Small intestine (tissue), 7 donors: ENCODE data around the gene NPAS2. TPM values are rescaled to one million over a fixed set of nuclear protein-coding genes. Genes with fewer than 3 reads are reported as not detected.
A peak's percentile ranks its signal among the peaks of the same experiment; 100 is the strongest.

Source experiments
- DNase-seq, 2 donors: peaks; one replicate each; pipeline versions ENCODE4 v3.0.0 to v3.0.0-alpha.2; 2013
- FAIRE-seq: peaks from 2 replicates; lab custom pipeline; 2012; peaks lifted over from hg19 to GRCh38; lab: Jason Lieb, UNC
- H3K27ac ChIP-seq, 3 donors: one replicate each; pipeline ENCODE4 v1.5.1; 2013; ENCODE audit warnings: low read length in 2 of 3, mild to moderate bottlenecking in 2 of 3, control low read depth in 1 of 3, inconsistent platforms in 1 of 3, low read depth in 1 of 3, moderate library complexity in 1 of 3
- H3K27me3 ChIP-seq, 3 donors: one replicate each; pipeline ENCODE4 v1.6.1; 2013; ENCODE audit warnings: low read length in 3 of 3, inconsistent platforms in 1 of 3; ENCODE audit not compliant: control insufficient read depth in 3 of 3, insufficient read depth in 3 of 3
- H3K36me3 ChIP-seq, 3 donors: one replicate each; pipeline ENCODE4 v1.6.1; 2013; ENCODE audit warnings: low read length in 3 of 3, inconsistent platforms in 1 of 3, low read depth in 1 of 3, mild to moderate bottlenecking in 1 of 3, moderate library complexity in 1 of 3; ENCODE audit not compliant: control insufficient read depth in 3 of 3, insufficient read depth in 2 of 3
- H3K4me1 ChIP-seq, 3 donors: one replicate each; pipeline ENCODE4 v1.6.1; 2013; ENCODE audit warnings: low read length in 2 of 3, inconsistent platforms in 1 of 3, low read depth in 1 of 3, mild to moderate bottlenecking in 1 of 3, moderate library complexity in 1 of 3; ENCODE audit not compliant: control insufficient read depth in 3 of 3, insufficient read depth in 2 of 3
- H3K4me3 ChIP-seq, 3 donors: one replicate each; pipeline ENCODE4 v1.5.1; 2013; ENCODE audit warnings: low read length in 3 of 3, control low read depth in 1 of 3, inconsistent platforms in 1 of 3, low read depth in 1 of 3, mild to moderate bottlenecking in 1 of 3, moderate library complexity in 1 of 3
- H3K9me3 ChIP-seq, 2 donors: one replicate each; pipeline ENCODE4 v1.6.1; 2013; ENCODE audit warnings: low read depth in 1 of 2, low read length in 1 of 2; ENCODE audit not compliant: control insufficient read depth in 2 of 2, insufficient read depth in 1 of 2
- WGBS, 3 donors: extraction: QIAGEN DNeasy Blood & Tissue Kit; methylation state at CpG; one replicate each; pipeline ENCODE4 v1.1.7; 2013; 5-methylcytosine and 5-hydroxymethylcytosine counted together
- polyA plus RNA-seq, 4 donors: library from polyadenylated mRNA; stranded (reverse) in 3 of 4; unstranded in 1 of 4; fragments of 200-250 nt in 3 of 4; fragments of 120-200 nt in 1 of 4; gene quantifications; one replicate each; pipeline versions ENCODE4 v1.2.1 to v1.2.3, GENCODE V29; 2013
- donor health status: healthy with polysubstance abuse.
- donor health status: control.
- donor health status: control.
- donor health status: Bipolar disorder and iron deficiency.
- donor health status: healthy.

Gene NPAS2
- polyA plus RNA-seq, 4 donors, result 23.9 to 34.2 (median 26.3) TPM

DNA sequence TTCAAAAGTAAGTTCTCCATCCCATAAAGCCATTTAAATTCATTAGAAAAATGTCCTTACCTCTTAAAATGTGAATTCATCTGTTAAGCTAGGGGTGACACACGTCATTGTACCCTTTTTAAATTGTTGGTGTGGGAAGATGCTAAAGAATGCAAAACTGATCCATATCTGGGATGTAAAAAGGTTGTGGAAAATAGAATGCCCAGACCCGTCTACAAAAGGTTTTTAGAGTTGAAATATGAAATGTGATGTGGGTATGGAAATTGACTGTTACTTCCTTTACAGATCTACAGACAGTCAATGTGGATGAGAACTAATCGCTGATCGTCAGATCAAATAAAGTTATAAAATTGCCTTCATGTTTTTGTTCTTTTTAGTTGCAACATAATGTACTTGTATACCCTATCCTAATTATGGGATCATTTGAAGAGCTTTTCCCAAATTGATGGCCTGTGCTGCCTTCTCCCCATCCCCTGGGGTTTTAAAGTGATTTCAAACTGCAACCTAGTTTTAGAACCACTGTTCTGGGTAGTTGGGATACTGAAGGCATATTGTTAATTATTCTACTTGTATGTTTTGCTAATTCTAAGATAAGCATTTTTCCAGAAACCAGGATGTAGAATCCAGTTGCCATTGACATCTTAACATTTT lies 186.3 kb downstream of the NPAS2 start:
- H3K4me1 ChIP-seq, result peaks cover 0 to 9% (median 4%) of the 10 kb centered on the region in 3 donors
- FAIRE-seq, result no peak
- 72 to 76% (median 74%) methylated on average over 4 of the region's 4 CpGs for WGBS, 3 donors

DNA sequence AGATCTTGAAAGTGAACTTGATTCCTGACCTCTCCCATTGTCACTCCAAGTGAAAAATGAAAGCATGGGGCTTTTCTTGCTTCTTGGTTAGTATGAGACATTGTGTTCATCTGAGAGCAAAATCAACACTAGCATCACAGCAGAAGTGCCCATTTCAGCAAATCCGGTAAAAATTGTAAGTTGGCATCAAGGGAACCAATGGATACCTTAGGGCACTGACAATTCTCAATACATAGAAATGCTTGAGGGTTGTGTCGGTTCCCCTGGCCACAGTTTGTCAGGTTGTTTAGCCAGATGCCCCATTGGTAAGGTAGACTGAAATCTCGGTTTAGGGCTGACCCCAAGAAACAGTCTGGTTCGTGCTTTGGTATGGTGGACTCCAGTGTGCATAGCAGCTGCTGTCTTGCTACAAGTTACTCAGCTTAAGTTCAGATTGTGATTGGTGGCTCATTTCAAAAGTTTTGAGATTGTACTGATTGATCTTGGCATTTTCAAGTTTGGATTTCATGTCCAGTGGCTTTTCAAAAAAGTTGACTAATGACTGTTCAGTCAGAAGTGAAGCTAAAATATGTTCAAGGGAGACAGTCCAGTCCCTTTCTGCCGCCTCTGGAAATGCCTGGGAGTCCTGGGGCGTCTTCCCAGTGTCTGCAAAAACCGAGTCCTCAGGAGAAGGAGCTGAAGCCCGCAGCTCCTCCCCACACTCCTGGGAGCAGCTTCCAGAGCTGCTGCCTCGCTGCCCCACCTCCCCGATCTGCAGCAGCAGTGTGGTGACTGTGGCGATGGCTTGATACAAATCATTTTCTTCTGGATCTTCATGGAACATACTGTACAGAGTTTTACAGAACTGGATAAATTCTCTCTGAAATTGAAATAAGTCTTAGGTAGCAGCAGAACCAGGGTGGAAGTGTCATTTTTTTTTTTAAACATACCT lies 187.7 kb downstream of the NPAS2 start:
- H3K36me3 ChIP-seq, result peaks cover 25 to 46% (median 26%) of the 10 kb centered on the region in 3 donors
- peaks cover 0 to 6% (median 4%) of the 10 kb centered on the region in 3 donors for H3K4me1 ChIP-seq
- H3K9me3 ChIP-seq, result no peaks in the 10 kb centered on the region
- no peak overlapping the region for H3K27ac ChIP-seq
- no peaks in the 10 kb centered on the region for H3K27me3 ChIP-seq
- DNase-seq, result no peak
- H3K4me3 ChIP-seq, result no peak overlapping the region
- WGBS, 3 donors, result 77 to 81% (median 77%) methylated on average over 11 of the region's 11 CpGs
- no peak for FAIRE-seq

More for the DNA sequence above, 186.3 kb downstream of the NPAS2 start:
- Histone ChIP-seq H3K9me3 (no peaks in the 10 kb centered on the region), H3K27ac (no peak overlapping the region), H3K36me3 (peaks cover 25 to 42% (median 26%) of the 10 kb centered on the region in 3 donors), H3K27me3 (no peaks in the 10 kb centered on the region), H3K4me3 (no peak overlapping the region)
- no peak for DNase-seq

DNA sequence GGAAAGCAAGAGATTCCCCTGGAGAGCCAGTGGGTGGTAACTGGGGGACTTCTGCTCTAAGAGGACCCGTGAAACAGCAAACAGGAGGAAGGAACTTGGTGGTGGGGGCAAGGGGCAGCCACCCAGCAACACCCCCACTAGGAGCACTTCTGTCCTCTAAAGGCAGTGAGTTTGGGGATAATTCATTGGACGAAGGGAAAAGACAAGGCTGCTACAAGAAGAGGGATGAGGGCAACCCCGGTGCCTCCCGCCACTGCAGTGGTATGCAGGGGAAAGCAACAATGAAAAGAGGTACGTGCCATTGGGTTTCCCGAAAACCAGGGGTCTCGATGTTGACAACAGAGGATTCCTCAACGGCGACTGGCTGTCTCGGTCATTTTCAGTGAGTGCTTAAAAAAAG lies 191.2 kb downstream of the NPAS2 start:
- Histone ChIP-seq H3K27ac (no peak overlapping the region), H3K27me3 (no peaks in the 10 kb centered on the region), H3K4me1 (no peaks in the 10 kb centered on the region), H3K36me3 (peaks cover 12 to 30% (median 12%) of the 10 kb centered on the region in 3 donors), H3K9me3 (no peaks in the 10 kb centered on the region), H3K4me3 (no peak overlapping the region)
- 84 to 92% (median 90%) methylated on average over 10 of the region's 10 CpGs for WGBS, 3 donors
- DNase-seq, result no peak
- FAIRE-seq, result no peak

DNA sequence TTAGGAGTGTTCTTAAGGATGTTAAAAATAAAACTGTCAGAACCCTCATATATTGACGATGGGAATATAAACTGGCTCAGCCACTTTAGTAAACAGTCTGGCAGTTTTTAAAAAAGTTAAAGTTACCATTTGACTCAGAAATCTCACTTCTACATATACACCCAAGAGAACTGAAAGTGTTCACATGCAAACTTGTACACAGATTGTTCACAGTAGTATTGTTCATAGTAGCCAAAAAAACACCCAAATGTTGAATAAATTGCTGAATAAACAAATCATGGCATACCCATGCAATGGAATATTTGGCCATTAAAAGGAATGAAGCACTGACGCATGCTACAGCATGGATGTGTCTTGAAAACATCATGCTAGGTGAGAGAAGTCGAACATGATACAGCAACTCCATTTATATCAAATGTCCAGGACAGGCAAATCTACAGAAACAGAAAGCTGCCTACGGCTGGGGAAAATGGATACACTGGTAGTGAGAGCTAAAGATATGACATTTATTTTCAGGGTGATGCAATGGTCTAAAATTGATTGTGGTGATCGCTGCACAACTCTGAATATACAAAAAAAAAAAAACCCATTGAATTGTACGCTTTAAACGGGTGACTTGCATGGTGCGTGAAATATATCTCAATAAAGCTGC lies 192.2 kb downstream of the NPAS2 start:
- no peak for FAIRE-seq
- Histone ChIP-seq H3K4me3 (no peak overlapping the region), H3K27me3 (no peaks in the 10 kb centered on the region), H3K9me3 (no peaks in the 10 kb centered on the region), H3K27ac (no peak overlapping the region), H3K36me3 (peaks cover 10 to 28% (median 10%) of the 10 kb centered on the region in 3 donors), H3K4me1 (no peaks in the 10 kb centered on the region)
- DNase-seq, result no peak
- WGBS, 3 donors, result 58 to 63% (median 60%) methylated on average over 8 of the region's 8 CpGs

DNA sequence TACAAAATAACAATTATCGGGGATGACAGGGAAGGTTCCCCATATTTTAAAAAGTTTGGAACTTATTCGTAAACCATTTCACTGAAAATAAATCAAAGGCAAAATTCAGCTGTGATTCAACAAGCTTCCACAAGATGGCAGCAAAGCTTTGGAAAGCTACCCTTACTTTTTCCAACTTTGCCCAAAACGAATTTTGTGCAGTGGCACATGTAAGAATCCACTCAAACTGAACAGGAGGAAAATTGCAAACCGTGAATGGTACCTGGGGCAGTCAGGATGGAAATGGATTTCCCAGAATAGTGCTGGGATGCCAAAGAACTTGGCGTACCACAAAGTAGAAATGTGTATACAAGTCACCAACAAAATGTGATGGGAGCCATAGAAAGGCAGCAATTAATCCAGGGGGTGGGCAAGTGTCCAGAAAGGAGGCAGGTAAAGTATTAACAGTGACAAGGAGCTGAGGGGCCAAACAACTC lies 192.8 kb downstream of the NPAS2 start:
- Histone ChIP-seq H3K36me3 (peaks cover 6 to 24% (median 10%) of the 10 kb centered on the region in 3 donors), H3K4me3 (no peak overlapping the region), H3K9me3 (no peaks in the 10 kb centered on the region), H3K27ac (no peak overlapping the region), H3K4me1 (no peaks in the 10 kb centered on the region), H3K27me3 (no peaks in the 10 kb centered on the region)
- 36 to 43% (median 37%) methylated on average over 5 of the region's 5 CpGs for WGBS, 3 donors
- DNase-seq, result peak; percentile 42 to 55
- no peak for FAIRE-seq

DNA sequence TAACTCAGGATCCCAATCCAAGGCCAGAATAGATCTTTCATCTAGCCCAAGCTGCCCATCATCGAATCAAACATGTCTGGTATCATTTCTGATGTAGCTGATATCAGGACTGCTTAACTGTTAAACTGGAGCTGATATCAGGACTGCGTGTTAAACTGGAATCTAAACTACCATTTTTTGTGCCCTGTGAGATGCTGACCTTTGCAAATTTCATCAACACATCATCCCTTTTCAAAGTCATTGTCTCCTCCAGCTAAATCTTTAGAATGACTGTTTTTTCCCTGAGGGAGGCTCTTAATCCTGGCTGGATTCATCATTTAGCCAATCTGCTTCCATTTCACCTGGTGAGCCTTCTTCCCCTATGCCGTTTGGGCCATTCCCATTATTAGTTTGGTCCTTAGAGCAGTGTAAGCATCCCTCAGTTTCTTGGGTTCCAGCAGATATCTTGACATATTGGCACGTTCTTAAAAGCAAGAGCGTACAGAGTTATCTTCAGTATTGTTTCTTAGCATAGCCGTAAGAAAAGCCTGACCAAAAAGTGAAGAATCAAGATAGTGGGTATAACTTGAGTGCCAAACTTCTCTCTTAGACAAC lies 194.4 kb downstream of the NPAS2 start:
- WGBS, 3 donors, result 92 to 94% (median 93%) methylated on average over 6 of the region's 6 CpGs
- Histone ChIP-seq H3K27me3 (no peaks in the 10 kb centered on the region), H3K4me3 (no peak overlapping the region), H3K27ac (no peak overlapping the region), H3K36me3 (peaks cover 3 to 17% (median 13%) of the 10 kb centered on the region in 3 donors), H3K9me3 (no peaks in the 10 kb centered on the region), H3K4me1 (no peaks in the 10 kb centered on the region)
- DNase-seq, result no peak
- no peak for FAIRE-seq

DNA sequence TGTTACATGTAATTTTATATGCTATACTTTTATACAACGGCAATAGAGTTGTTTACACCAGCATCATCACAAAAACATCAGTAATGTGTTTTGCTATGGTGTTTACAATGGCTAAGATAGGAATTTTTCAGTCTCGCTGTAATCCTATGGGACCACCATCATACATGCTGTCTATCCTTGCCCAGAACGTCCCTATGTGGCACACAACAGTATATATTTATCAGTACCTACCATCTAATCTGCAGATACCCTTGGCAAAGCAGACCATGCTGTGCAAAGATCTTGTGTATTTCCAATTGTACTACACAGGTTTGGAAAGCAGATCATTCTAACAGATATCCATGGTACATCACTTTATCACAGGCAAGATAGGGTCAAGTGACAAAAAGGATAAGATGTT lies 197.4 kb downstream of the NPAS2 start:
- FAIRE-seq (no peak), DNase-seq (no peak)
- no peaks in the 10 kb centered on the region for H3K27me3 ChIP-seq
- WGBS, 3 donors, result 84 to 87% (median 85%) methylated on average over 3 of the region's 3 CpGs
- peaks cover 3 to 21% (median 14%) of the 10 kb centered on the region in 3 donors for H3K36me3 ChIP-seq
- H3K9me3 ChIP-seq, result no peaks in the 10 kb centered on the region
- no peaks in the 10 kb centered on the region for H3K4me1 ChIP-seq
- H3K4me3 ChIP-seq, result no peak overlapping the region
- no peak overlapping the region for H3K27ac ChIP-seq

DNA sequence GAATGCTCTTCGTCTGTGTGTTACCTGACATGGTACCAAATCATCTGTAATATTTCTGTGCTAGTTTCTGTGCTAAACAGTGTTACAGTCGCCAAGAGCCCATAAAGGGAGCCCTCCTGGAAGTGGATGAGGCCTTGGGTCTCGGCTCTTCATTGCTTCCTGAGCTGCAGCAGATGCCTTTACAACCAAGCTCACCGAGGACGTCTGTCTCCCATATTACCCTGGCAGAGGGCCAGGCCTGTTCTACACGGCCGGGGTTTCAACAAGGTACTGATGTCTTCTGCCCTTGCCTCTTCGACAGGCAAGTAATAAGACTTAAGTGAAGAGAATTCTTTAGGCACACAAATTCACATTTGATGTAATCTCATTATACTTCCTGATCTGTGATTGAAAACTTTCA lies 199.0 kb downstream of the NPAS2 start:
- H3K27me3 ChIP-seq, result no peaks in the 10 kb centered on the region
- no peaks in the 10 kb centered on the region for H3K4me1 ChIP-seq
- DNase-seq (no peak), FAIRE-seq (no peak)
- WGBS, 3 donors, result 52 to 63% (median 58%) methylated on average over 8 of the region's 8 CpGs
- H3K4me3 ChIP-seq, result no peak overlapping the region
- peaks cover 3 to 18% (median 14%) of the 10 kb centered on the region in 3 donors for H3K36me3 ChIP-seq
- H3K27ac ChIP-seq, result no peak overlapping the region
- no peaks in the 10 kb centered on the region for H3K9me3 ChIP-seq
